22Rv1 (cell line): Measurements from ENCODE around the gene TRAP1.

ENCODE experiments used
- CTCF ChIP-seq: fragments of 450-650 bp; IDR thresholded peaks from 2 replicates; pipeline ENCODE4 v1.5.1; 2017; ENCODE audit warnings: mild to moderate bottlenecking
- ZFX ChIP-seq: fragments of 450-650 bp; IDR thresholded peaks from 2 replicates; pipeline ENCODE4 v1.6.1; 2017; ENCODE audit warnings: antibody characterized with exemption, borderline replicate concordance

GRCh38 chr16:3764409-3764808, 47.1 kb upstream of the TRAP1 start:
- TF ChIP-seq CTCF: no peak
- no peak for TF ChIP-seq ZFX
